GM19328 (cell line): ENCODE data around the gene PRKAR1B.
"Not testable (repeated sequence)": the region's sequence is repeated elsewhere in the genome, so short reads cannot be mapped to it uniquely, and the experiment has no call there.

Experiments
- ATAC-seq: cut with Tn5 transposase; IDR thresholded peaks from one replicate; pipeline ENCODE4 v1.9.1; 2021; ENCODE audit warnings: mild to moderate bottlenecking, moderate library complexity; ENCODE audit not compliant: unreplicated experiment

The PRKAR1B gene

GRCh38 chr7:651032-651728 is 75.9 kb downstream of the PRKAR1B start:
- ATAC-seq, result no peak

DNA sequence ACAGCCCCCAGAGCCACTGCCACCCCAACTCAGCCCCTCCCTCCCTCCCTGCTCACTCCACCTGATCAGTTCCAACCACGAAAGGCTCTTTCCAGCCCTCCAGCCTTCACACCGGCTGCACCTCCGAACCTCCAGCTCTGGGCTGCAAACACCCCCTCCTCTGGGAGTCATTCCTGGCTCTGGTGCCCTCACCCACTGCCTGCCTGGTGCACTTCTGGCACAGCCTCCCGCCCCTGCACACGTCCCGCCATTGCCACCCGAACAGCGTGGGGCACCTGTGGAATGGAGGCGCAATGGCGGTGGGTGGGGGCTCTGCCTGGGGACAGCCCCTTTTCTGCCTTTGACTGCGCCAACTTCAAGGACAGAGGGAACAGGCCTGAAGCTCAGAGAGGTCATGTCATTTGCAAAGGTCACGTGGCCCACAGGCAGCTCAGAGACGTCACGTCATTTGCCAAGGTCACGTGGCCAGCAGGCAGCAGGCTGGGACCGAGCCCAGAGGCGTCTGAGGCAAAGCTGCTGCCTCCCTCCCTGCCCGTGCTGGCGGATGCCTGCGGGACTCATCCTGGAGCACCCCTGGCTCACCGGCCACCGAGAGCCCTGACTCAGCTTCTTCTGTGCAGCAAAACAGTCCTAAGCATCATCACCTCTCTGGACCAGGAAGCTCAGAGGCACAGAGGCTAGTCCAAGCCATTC is 76.6 kb downstream of the PRKAR1B start:
- no peak for ATAC-seq

DNA sequence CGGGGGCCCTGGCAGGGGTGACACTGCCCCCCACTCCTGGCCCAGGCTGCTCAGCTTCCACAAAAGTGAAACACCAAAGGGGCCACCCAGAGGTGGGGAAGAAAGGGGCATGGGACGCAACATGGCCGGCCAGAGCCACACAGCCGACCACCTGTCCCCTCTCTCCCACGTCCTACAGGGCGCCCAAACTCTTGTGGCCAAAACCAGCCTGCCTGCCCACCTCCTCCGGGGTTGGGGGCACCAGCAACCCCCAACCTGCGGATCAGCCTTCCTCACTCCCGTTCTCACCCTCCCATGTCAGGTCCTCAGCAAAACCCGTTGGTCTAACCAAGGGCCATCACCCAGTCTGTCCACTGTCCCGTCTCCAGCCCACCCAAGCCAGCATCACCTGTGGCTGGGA is 80.1 kb downstream of the PRKAR1B start:
- no peak for ATAC-seq

GRCh38 chr7:646487-646886 is 80.6 kb downstream of the PRKAR1B start:
- ATAC-seq, result no peak

- ATAC-seq, result no peak
Observed at GRCh38 chr7:645606-646005, 81.5 kb downstream of the PRKAR1B start.

- no peak for ATAC-seq
Observed at GRCh38 chr7:644381-645305, 82.4 kb downstream of the PRKAR1B start.

DNA sequence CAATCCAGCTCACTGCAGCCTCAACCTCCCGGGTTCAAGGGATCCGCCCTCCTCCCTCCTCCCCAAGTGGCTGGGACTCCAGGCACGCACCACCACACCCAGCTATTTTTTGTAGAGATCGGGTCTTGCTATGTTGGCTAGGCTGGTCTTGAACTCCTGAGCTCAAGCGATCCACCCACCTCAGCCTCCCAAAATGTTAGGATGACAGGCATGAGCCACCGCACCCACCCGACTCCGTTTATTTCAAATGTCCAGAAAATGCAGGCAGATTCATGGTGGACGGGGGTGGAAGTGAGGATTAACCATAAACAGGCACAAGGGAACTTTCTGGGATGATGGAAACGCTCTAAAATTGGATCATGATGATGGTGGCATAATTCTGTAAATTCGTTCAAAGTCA is 85.1 kb downstream of the PRKAR1B start:
- no peak for ATAC-seq

GRCh38 chr7:641269-641671 is 85.8 kb downstream of the PRKAR1B start:
- ATAC-seq, result no peak

DNA sequence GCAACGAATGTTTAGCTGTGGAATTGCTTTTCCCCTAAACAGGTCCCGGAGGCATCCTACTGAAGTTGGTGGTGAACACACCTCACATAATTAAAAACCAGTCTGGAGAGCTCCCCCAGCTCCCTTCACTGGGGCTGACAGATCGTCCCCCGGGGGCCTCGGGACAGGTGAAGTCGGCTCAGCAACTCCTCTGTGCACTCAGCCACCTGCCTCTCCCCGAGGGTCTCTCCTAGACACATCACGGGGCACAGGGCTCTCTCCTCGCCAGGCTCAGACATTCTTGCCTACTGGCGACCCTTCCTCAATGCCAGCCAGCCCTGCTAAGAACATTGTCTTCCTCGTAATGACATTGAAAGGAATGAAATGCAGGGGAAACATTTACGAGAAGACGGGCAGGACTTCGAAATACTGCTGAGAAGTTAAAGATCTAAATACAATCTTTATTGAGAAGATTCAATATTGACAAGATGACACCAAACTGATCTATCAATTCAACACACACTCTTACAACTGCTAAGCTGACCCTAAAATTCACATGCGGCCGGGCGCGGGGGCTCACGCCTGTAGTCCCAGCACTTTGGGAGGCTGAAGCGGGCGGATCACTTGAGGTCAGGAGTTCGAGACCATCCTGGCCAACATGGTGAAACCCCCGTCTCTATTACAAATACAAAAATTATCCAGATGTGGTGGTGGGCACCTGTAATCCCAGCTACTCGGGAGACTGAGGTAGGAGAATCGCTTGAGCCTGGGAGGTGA is 88.6 kb downstream of the PRKAR1B start:
- ATAC-seq, result no peak

DNA sequence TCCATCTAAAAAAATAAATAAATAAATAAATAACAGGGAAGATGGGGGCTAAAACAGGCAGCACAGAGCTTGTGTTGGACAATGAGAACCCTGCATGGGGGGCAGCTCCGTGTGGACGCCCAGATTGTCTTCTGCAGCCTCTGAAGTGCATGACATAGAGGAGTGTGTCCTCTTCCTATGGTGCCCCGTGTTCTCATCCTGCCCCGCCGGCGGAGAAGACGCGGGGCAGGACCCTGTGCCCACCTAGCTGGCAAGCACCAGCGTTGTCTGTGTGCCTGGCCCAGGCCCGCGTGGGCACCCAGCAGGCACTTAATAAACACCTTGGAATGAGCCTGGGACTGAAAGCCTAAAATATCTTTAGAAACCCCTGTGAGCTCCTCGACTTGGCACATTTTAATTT is 89.3 kb downstream of the PRKAR1B start:
- no peak for ATAC-seq

GRCh38 chr7:636396-636795 is 90.7 kb downstream of the PRKAR1B start:
- no peak for ATAC-seq

DNA sequence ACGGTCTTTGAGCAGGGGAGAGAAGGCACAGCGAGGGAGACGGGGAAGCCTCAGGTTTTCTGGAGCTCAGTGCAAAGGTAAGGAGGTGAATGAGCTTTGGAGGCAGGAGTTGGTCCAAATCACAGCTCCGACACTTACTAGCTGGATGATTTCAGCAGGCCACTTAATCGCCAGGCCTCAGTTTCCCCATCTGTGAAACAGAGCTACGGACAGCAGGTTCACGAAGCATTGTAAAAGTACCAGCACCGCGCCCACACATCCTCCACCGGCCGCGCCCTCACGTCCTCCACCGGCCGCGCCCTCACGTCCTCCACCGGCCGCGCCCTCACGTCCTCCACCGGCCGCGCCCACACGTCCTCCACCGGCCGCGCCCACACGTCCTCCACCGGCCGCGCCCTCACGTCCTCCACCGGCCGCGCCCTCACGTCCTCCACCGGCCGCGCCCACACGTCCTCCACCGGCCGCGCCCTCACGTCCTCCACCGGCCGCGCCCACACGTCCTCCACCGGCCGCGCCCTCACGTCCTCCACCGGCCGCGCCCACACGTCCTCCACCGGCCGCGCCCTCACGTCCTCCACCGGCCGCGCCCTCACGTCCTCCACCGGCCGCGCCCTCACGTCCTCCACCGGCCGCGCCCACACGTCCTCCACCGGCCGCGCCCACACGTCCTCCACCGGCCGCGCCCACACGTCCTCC is 91.2 kb downstream of the PRKAR1B start:
- not testable (repeated sequence) for ATAC-seq

DNA sequence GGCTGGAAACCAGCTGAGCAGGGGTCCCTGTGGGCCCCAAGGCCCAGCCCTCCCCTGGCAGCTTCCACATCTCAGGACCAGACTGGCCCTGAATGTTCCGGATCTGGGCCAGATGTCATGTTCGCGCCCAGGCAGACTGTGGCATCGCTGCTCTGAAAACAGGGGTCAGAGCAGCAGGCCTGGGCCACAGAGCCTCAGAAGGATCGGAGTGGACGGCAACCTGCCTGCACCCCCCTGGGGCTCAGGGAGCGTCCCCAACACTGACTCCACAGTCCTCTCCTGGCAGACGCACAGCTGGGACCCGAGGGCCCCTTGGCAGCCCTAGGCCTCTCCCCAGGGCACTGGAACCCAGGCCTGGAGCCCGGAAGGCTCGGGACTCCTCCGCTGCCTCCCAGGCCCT is 91.9 kb downstream of the PRKAR1B start:
- no peak for ATAC-seq

- ATAC-seq, result no peak
Observed at GRCh38 chr7:633381-634018, 93.6 kb downstream of the PRKAR1B start.

- ATAC-seq, result no peak
Observed at GRCh38 chr7:632831-633210, 94.3 kb downstream of the PRKAR1B start.

GRCh38 chr7:631964-632830 is 94.9 kb downstream of the PRKAR1B start:
- no peak for ATAC-seq

DNA sequence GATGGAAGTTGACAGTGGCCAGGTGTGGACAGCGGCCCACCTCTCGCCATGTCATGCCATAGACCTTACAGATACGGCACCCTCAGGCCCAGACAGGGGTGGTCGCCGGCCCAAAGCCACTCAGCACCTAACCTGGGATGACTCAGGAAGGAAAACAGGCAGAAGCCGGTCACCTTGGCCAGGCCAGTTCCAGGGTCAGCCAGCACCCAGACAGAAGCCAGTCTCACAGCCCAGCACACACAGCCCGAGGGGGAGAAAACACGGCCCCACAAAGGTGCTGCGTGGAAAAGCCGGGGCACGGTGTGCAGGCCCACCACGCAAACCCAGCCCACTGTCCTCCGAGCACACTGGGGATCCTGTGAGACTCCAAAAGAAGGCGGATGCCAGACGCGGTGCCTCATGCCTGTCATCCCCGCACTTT is 95.8 kb downstream of the PRKAR1B start:
- no peak for ATAC-seq

GRCh38 chr7:630539-630938 is 96.5 kb downstream of the PRKAR1B start:
- no peak for ATAC-seq

DNA sequence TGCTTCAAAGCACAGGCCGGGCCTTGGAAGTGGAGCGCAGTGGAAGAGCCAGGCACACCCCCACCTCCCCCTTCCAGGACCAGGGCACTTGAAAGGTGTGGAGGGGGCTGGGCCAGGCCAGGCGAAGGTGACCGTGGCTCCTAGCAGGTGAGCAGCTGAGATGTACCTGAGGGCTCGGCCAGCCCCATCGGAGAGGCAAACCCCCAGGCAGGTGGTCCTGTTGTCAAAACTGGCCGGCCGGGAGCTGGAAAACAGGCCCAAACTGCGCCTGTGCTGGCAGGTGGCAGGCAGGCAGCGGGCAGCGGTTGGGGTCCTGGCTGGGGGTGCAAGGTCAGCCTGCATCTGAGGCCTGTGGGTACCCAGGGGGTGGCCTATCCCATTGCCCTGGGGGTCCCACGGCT is 97.0 kb downstream of the PRKAR1B start:
- ATAC-seq, result no peak
